ENCODE data around the gene RAMP1. TPM values are rescaled to one million over a fixed set of nuclear protein-coding genes. Genes with fewer than 3 reads are reported as not detected.

The RAMP1 gene
- total RNA-seq, 1 experiment from 2014 or later: 0.63 TPM

DNA sequence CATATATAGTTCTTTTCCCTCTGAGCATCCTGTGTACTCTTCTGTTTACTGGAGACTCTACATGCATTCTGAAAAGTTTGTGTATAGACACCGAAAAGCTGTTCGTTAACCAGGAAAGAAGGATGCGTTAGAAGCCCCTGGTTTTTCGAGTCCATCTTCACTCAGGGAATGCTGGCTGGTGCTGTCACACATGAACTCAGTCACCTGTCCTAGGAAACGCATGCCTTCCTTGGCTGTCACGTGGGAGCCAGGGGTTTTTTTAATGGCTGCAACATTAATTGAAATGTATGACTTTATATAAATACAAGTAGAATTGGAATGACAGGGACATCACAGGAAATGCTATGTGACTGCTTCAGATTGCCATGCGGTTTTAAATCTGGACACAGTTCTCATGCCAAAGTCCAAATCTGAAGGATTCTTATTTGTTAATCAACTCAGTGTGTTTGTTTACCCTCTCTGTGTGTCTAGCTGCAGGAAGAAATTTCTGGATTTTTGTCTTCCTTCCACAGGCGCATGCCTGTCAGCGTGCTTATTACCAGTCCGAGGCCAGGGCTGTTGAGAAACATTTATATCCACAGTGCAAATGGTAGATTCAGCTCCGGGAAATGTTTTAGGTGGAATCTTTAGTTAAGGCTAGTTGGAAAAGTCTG lies 2.6 kb downstream of the RAMP1 start:
- Histone ChIP-seq H3K23ac (ENCODE audit: insufficient read length, low read depth, low read length) (no peak overlapping the region), H3T11ph (ENCODE audit: low read length) (no peak overlapping the region), H2BK20ac (ENCODE audit: low read depth, low read length, poor library complexity, severe bottlenecking) (no peak overlapping the region), H3K4ac (ENCODE audit: low read depth, low read length) (no peak overlapping the region), H3K4me1 (ENCODE audit: insufficient read depth, low read length) (no peaks in the 10 kb centered on the region; the same call in 1 of the 2 replicates), H4K5ac (ENCODE audit: insufficient read length, low read depth, low read length) (no peak overlapping the region), H4K20me1 (ENCODE audit: control insufficient read depth, insufficient read depth, insufficient read length) (no peaks in the 10 kb centered on the region), H3K27ac (ENCODE audit: insufficient read length, low read depth, low read length) (no peak overlapping the region), H3K56ac (ENCODE audit: insufficient read length, low read depth, low read length) (no peak overlapping the region), H2BK12ac (ENCODE audit: insufficient read length, low read depth, low read length) (no peak overlapping the region), H2BK120ac (ENCODE audit: low read depth, low read length, poor library complexity, severe bottlenecking) (no peak overlapping the region), H2AK5ac (ENCODE audit: insufficient read length, low read length) (no peak overlapping the region), H2BK5ac (ENCODE audit: insufficient read length, low read length) (no peak overlapping the region), H3K79me2 (ENCODE audit: insufficient read depth, low read length) (no peaks in the 10 kb centered on the region), H3K18ac (ENCODE audit: insufficient read length, low read depth, low read length) (no peak overlapping the region), H4K8ac (replicated peaks; ENCODE audit: insufficient read length, low read depth, low read length) (no peak overlapping the region), H3K14ac (ENCODE audit: insufficient read depth, low read length) (no peak overlapping the region), H2AFZ (ENCODE audit: low read length) (no peak overlapping the region), H3K4me2 (ENCODE audit: insufficient read depth, insufficient read length, low read length) (no peak overlapping the region), H3K27me3 (ENCODE audit: insufficient read depth, low read length) (peaks cover 9% of the 10 kb centered on the region; the same call in 1 of the 2 replicates), H3K23me2 (ENCODE audit: insufficient read length, low read depth, low read length, poor library complexity, severe bottlenecking) (peaks cover 6% of the 10 kb centered on the region), H3K9me3 (ENCODE audit: control insufficient read depth, low read depth, low read length) (no peaks in the 10 kb centered on the region), H4K91ac (ENCODE audit: insufficient read length, low read depth, low read length) (no peak overlapping the region), H3K9ac (ENCODE audit: extremely low read depth, insufficient read length, low read length) (no peak overlapping the region), H3K79me1 (ENCODE audit: insufficient read depth, low read depth, low read length, poor library complexity, severe bottlenecking) (no peaks in the 10 kb centered on the region), H2BK15ac (ENCODE audit: low read depth, low read length) (no peak overlapping the region)
- DNase-seq: no peak
- no peak overlapping the region for H3K27ac Mint-ChIP-seq
- peaks cover 0 to 2% (median 0%) of the 10 kb centered on the region in 3 experiments; a peak in 1 of 7 replicates for H3K36me3 Mint-ChIP-seq (ENCODE audit: insufficient read depth in 1 of 3, low read depth in 3 of 3)
- TF ChIP-seq, protein P1, sequence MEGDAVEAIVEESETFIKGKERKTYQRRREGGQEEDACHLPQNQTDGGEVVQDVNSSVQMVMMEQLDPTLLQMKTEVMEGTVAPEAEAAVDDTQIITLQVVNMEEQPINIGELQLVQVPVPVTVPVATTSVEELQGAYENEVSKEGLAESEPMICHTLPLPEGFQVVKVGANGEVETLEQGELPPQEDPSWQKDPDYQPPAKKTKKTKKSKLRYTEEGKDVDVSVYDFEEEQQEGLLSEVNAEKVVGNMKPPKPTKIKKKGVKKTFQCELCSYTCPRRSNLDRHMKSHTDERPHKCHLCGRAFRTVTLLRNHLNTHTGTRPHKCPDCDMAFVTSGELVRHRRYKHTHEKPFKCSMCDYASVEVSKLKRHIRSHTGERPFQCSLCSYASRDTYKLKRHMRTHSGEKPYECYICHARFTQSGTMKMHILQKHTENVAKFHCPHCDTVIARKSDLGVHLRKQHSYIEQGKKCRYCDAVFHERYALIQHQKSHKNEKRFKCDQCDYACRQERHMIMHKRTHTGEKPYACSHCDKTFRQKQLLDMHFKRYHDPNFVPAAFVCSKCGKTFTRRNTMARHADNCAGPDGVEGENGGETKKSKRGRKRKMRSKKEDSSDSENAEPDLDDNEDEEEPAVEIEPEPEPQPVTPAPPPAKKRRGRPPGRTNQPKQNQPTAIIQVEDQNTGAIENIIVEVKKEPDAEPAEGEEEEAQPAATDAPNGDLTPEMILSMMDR (conservative IDR thresholded peaks at IDR 0.05): no peak
- WGBS (ENCODE audit: extremely low coverage, insufficient read length, low lambda C conversion rate): no CpG with 5 or more reads among the region's 11 CpGs
- H3K4me3 Mint-ChIP-seq: no peak overlapping the region
- H3K4me1 Mint-ChIP-seq: peaks cover 24 to 31% of the 10 kb centered on the region in 2 experiments
- peaks cover 50% of the 10 kb centered on the region for H3K27me3 Mint-ChIP-seq (ENCODE audit: low read depth)
- H3K9me3 Mint-ChIP-seq: no peaks in the 10 kb centered on the region

Measured in H9 (cell line).